Body of pancreas (tissue), 4 donors: Measurements from ENCODE around the gene KIF12.

Source experiments
- CTCF ChIP-seq, 7 experiments: fragments of 450-650 bp in 4 of 7; fragments of 200-600 bp in 3 of 7; sonication (generic) in 3 of 7; IDR thresholded peaks; one replicate each; pipeline ENCODE4 v1.5.1; 2016 to 2019; ENCODE audit warnings: antibody characterized with exemption in 7 of 7
- POLR2A ChIP-seq, 3 donors: fragments of 450-650 bp; IDR thresholded peaks; one replicate each; pipeline ENCODE4 v1.6.1; 2016; ENCODE audit warnings: antibody characterized with exemption in 3 of 3, mild to moderate bottlenecking in 2 of 3

GRCh38 chr9:114046237-114046755, 52.8 kb downstream of the KIF12 start:
- TF ChIP-seq CTCF (IDR thresholded peaks at IDR 0.05) (no peak), POLR2A (IDR thresholded peaks at IDR 0.05) (no peak)
